PC-9 (cell line): ENCODE results near the gene ACSS3. TPM values are rescaled to one million over a fixed set of nuclear protein-coding genes. Genes with fewer than 3 reads are reported as not detected.

ENCODE experiments used
- BruUV-seq: library from RNA; stranded (reverse); fragments of 400-500 nt; replicated peaks from 2 replicates; lab custom pipeline; 2021; lab: Mats Ljungman, UMichigan
- CTCF ChIA-PET: fragments of 300-600 bp; sonication (Branson Sonifier 250); formaldehyde crosslinking; loops from one replicate; lab custom pipeline; 2022; ENCODE audit warnings: antibody characterized with exemption; lab: Charles Lee
- POLR2A ChIA-PET: fragments of 300-600 bp; sonication (Branson Sonifier 250); formaldehyde crosslinking; loops from one replicate; lab custom pipeline; 2022; ENCODE audit warnings: antibody characterized with exemption; ENCODE audit not compliant: unreplicated experiment; lab: Charles Lee
- DNase-seq, 2 experiments: peaks; one replicate each; pipeline versions ENCODE4 v3.0.0 to v3.0.0-alpha.2; 2015 to 2022; ENCODE audit warnings: mixed read lengths in 1 of 2
- H2AFZ ChIP-seq: fragments of 200-600 bp; sonication (generic); 2 replicates; pipeline ENCODE4 v1.8.1; 2017; ENCODE audit warnings: antibody characterized with exemption
- H3F3A ChIP-seq: fragments of 200-600 bp; sonication (generic); 2 replicates; pipeline ENCODE4 v1.8.1; 2017; ENCODE audit warnings: antibody characterized with exemption, mild to moderate bottlenecking, low read depth; ENCODE audit not compliant: insufficient read depth
- H3K27ac ChIP-seq: fragments of 200-600 bp; sonication (generic); 2 replicates; pipeline ENCODE4 v1.6.1; 2016; ENCODE audit warnings: mixed run types
- H3K27me3 ChIP-seq: fragments of 200-600 bp; sonication (generic); 2 replicates; pipeline ENCODE4 v1.6.1; 2016; ENCODE audit warnings: low read depth, mixed run types; ENCODE audit not compliant: insufficient read depth
- H3K36me3 ChIP-seq: fragments of 200-600 bp; sonication (generic); 2 replicates; pipeline ENCODE4 v1.6.1; 2016; ENCODE audit warnings: low read depth, mixed run types
- H3K4me1 ChIP-seq: fragments of 200-600 bp; sonication (generic); replicated peaks from 2 replicates; pipeline ENCODE4 v1.6.1; 2016; ENCODE audit warnings: mixed run types; ENCODE audit not compliant: insufficient read depth
- H3K4me2 ChIP-seq: fragments of 200-600 bp; sonication (generic); 2 replicates; pipeline ENCODE4 v1.6.1; 2017; ENCODE audit warnings: mixed run types
- H3K4me3 ChIP-seq: fragments of 200-600 bp; sonication (generic); 2 replicates; pipeline ENCODE4 v1.6.1; 2016; ENCODE audit warnings: mixed run types
- H3K79me2 ChIP-seq: fragments of 200-600 bp; sonication (generic); 2 replicates; pipeline ENCODE4 v1.6.1; 2017; ENCODE audit warnings: low read depth, mixed run types
- H3K9me2 ChIP-seq: fragments of 200-600 bp; sonication (generic); 2 replicates; pipeline ENCODE4 v1.8.1; 2017; ENCODE audit warnings: mild to moderate bottlenecking; ENCODE audit not compliant: insufficient read depth
- H3K9me3 ChIP-seq: fragments of 200-600 bp; sonication (generic); 2 replicates; pipeline ENCODE4 v1.8.1; 2016; ENCODE audit warnings: low read depth; ENCODE audit not compliant: insufficient read depth
- H4K20me1 ChIP-seq: fragments of 200-600 bp; sonication (generic); 2 replicates; pipeline ENCODE4 v1.8.1; 2017; ENCODE audit not compliant: insufficient read depth
- EZH2 ChIP-seq: fragments of 200-600 bp; sonication (generic); IDR thresholded peaks from 2 replicates; pipeline ENCODE4 v1.8.0; 2017; ENCODE audit warnings: antibody characterized with exemption, low read depth
- intact Hi-C: fragments of 100-400 bp; cut with micrococcal nuclease; formaldehyde crosslinking; loops from one replicate; pipeline ENCODE4 v1.10.0; 2022; ENCODE audit not compliant: unreplicated experiment
- total RNA-seq: library from RNA; stranded (reverse); gene quantifications from 2 replicates; pipeline ENCODE4 v1.2.3, GENCODE V29; 2021
- TF ChIP-seq, protein P1 (sequence below): fragments of 200-600 bp; sonication (generic); conservative IDR thresholded peaks from 2 replicates; pipeline ENCODE4 v1.6.1; 2017; ENCODE audit warnings: mixed run types, antibody characterized with exemption, mild to moderate bottlenecking, moderate library complexity

ACSS3 gene
- total RNA-seq, 1 experiment from 2014 or later = 8.5 TPM

DNA sequence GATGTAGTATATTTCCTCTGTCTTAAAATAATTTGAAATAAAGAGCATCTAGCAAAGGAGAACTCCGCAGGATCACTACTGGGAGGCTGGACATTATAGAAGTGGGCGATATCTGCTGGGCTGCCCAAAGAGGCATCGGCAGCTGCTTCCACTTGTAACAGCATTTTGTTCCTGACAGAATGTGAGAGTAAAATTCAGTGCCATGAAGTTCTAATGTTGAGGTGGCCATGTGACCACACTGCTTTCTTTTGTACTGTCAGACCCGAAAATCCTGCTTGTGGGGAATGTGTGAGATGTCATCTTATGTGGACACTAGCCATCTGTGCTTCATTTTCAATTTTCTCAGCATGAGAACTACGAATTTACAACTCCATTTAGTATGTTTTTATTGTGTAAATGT is 151.9 kb downstream of the ACSS3 start:
- no peak overlapping the region for H3K4me3 ChIP-seq
- TF ChIP-seq, protein P1, sequence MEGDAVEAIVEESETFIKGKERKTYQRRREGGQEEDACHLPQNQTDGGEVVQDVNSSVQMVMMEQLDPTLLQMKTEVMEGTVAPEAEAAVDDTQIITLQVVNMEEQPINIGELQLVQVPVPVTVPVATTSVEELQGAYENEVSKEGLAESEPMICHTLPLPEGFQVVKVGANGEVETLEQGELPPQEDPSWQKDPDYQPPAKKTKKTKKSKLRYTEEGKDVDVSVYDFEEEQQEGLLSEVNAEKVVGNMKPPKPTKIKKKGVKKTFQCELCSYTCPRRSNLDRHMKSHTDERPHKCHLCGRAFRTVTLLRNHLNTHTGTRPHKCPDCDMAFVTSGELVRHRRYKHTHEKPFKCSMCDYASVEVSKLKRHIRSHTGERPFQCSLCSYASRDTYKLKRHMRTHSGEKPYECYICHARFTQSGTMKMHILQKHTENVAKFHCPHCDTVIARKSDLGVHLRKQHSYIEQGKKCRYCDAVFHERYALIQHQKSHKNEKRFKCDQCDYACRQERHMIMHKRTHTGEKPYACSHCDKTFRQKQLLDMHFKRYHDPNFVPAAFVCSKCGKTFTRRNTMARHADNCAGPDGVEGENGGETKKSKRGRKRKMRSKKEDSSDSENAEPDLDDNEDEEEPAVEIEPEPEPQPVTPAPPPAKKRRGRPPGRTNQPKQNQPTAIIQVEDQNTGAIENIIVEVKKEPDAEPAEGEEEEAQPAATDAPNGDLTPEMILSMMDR = no peak
- no peak for TF ChIP-seq EZH2
- no peaks in the 10 kb centered on the region for H3K9me3 ChIP-seq
- no peaks in the 10 kb centered on the region for H3K9me2 ChIP-seq
- H3F3A ChIP-seq = no peaks in the 10 kb centered on the region
- no peak overlapping the region for H3K4me2 ChIP-seq
- H3K36me3 ChIP-seq = no peaks in the 10 kb centered on the region
- DNase-seq = no peak
- no peaks in the 10 kb centered on the region for H4K20me1 ChIP-seq
- no peaks in the 10 kb centered on the region for H3K27me3 ChIP-seq
- BruUV-seq = no TSS peak
- CTCF ChIA-PET = no interaction called here
- no peak overlapping the region for H2AFZ ChIP-seq
- H3K79me2 ChIP-seq = no peaks in the 10 kb centered on the region
- no peaks in the 10 kb centered on the region for H3K4me1 ChIP-seq
- H3K27ac ChIP-seq = no peak overlapping the region
- POLR2A ChIA-PET = no interaction called here
- intact Hi-C loops = no loop called here

DNA sequence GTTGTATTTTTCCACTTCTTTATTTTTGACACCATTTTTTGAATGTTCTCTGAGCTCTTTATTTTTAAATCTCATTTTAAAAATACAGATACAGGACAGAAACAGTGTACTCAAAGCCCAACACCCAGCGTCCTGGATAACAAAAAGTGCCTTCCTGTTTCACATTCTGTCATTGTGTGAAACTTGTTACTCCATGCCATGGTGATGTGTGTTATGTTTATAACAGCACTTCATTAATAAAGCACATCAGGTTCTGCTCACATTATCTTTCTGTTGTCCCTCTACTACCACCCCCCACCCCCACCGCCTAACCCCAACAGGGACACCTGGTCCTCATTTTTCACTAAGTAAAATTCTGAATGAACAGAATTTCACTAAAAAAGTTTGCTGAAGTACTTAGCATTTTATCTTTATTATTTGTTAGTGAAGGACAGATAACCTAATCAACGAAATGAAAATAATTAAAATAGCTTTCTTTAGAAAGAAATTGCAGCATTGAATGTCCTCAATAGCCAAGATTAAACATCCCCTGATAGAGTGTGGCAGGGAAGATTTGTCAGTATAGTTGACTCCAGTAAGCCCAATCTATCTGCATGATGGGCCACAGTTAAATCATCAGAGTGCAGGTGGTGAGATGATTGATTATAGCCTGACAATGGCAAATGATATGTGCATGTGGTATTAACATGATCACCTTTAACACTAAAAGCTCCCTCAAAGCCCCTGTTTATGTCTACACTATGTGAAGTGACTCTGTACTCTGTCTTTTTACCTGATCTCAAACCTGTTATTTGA is 153.9 kb downstream of the ACSS3 start:
- H3K36me3 ChIP-seq = no peaks in the 10 kb centered on the region
- no peak overlapping the region for H3K4me2 ChIP-seq
- TF ChIP-seq, protein P1 = no peak
- no peak for TF ChIP-seq EZH2
- no peaks in the 10 kb centered on the region for H4K20me1 ChIP-seq
- no peaks in the 10 kb centered on the region for H3K4me1 ChIP-seq
- POLR2A ChIA-PET = interaction anchor here (0.7 kb wide), 1 partner anchor 291 kb away, joined by 4 read pairs; no protein-coding TSS in a partner anchor
- no peaks in the 10 kb centered on the region for H3F3A ChIP-seq
- CTCF ChIA-PET = no interaction called here
- DNase-seq = no peak
- no peaks in the 10 kb centered on the region for H3K79me2 ChIP-seq
- no peak overlapping the region for H2AFZ ChIP-seq
- no peaks in the 10 kb centered on the region for H3K9me2 ChIP-seq
- intact Hi-C loops = no loop called here
- H3K4me3 ChIP-seq = no peak overlapping the region
- H3K27ac ChIP-seq = no peak overlapping the region
- no peaks in the 10 kb centered on the region for H3K27me3 ChIP-seq
- BruUV-seq = no TSS peak
- no peaks in the 10 kb centered on the region for H3K9me3 ChIP-seq

- Histone ChIP-seq H3K27me3 (no peaks in the 10 kb centered on the region), H2AFZ (no peak overlapping the region), H3K9me2 (no peaks in the 10 kb centered on the region), H3K36me3 (no peaks in the 10 kb centered on the region), H4K20me1 (no peaks in the 10 kb centered on the region), H3K9me3 (no peaks in the 10 kb centered on the region), H3K79me2 (no peaks in the 10 kb centered on the region), H3K4me1 (no peaks in the 10 kb centered on the region), H3K4me2 (no peak overlapping the region), H3K27ac (no peak overlapping the region), H3K4me3 (no peak overlapping the region), H3F3A (no peaks in the 10 kb centered on the region)
- BruUV-seq = no TSS peak
- TF ChIP-seq EZH2 = no peak
- TF ChIP-seq, protein P1 = no peak
- CTCF ChIA-PET = no interaction called here
- POLR2A ChIA-PET = no interaction called here
- DNase-seq = no peak
- intact Hi-C loops = no loop called here
These were observed 167.6 kb downstream of the ACSS3 start for GRCh38 chr12:81245458-81245857.
